NCI-H460 (cell line): ENCODE measurements around the gene CYTH4. TPM values are rescaled to one million over a fixed set of nuclear protein-coding genes. Genes with fewer than 3 reads are reported as not detected.
"Not testable (repeated sequence)": the region's sequence is repeated elsewhere in the genome, so short reads cannot be mapped to it uniquely, and the experiment has no call there.

ENCODE experiments used
- DNase-seq: peaks from one replicate; pipeline ENCODE4 v3.0.0-alpha.2; 2016; ENCODE audit warnings: low read depth; ENCODE audit errors: extremely low read depth
- total RNA-seq: library from RNA; depleted of rRNA; stranded (reverse); fragments of >200 nt; shearing (Covaris generic); gene quantifications from 2 replicates; pipeline ENCODE4 v1.2.3, GENCODE V29; 2014

CYTH4 gene
- total RNA-seq, 1 experiment from 2014 or later, result not detected

- DNase-seq, result no peak
These were observed 34.1 kb upstream of the CYTH4 start for GRCh38 chr22:37248251-37248650.

- no peak for DNase-seq
These were observed 32.3 kb upstream of the CYTH4 start for GRCh38 chr22:37249986-37250385.

GRCh38 chr22:37251836-37252235 lies 30.5 kb upstream of the CYTH4 start:
- DNase-seq, result not testable (repeated sequence)

GRCh38 chr22:37253126-37253660 lies 29.1 kb upstream of the CYTH4 start:
- DNase-seq, result no peak

- no peak for DNase-seq
These were observed 28.0 kb upstream of the CYTH4 start for GRCh38 chr22:37254209-37254866.

GRCh38 chr22:37254867-37255233 lies 27.5 kb upstream of the CYTH4 start:
- no peak for DNase-seq

- DNase-seq, result no peak
These were observed 26.7 kb upstream of the CYTH4 start for GRCh38 chr22:37255558-37256006.

DNA sequence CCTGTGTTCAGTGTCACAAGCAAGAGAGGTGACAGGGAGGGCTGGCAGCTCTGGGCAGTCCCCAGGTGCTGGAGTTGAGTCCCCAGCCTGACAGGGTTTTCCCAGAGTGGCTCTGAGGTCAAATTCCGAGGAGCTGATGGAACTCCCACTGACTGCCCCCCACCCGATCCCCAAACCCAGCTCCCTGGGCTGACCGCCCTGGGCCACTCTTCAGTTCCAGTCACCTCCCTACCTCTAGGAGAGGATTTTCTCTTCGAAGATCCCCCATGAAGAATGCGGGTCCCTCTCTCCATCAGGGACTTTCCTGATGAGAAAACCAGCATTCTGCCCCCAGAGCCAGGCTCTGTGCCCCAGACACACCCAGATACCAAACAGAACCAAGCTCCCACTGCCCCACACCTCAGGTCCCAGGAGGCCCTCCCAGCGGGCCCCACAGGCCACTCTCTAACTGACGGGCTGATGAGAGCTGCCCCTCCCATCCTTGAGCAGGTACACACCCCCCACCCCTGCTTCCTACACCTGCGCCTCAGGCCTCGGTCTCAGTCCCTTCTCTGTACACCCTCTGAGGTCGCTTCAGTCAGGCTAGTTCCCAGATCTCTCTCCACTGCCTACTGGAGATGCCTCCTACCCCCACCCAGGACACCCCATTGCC lies 26.1 kb upstream of the CYTH4 start:
- no peak for DNase-seq

- no peak for DNase-seq
These were observed 24.1 kb upstream of the CYTH4 start for GRCh38 chr22:37258005-37258752.

- DNase-seq, result no peak
These were observed 23.4 kb upstream of the CYTH4 start for GRCh38 chr22:37258753-37259401.

- peak; percentile 19 for DNase-seq
These were observed 22.7 kb upstream of the CYTH4 start for GRCh38 chr22:37259540-37260029.

DNA sequence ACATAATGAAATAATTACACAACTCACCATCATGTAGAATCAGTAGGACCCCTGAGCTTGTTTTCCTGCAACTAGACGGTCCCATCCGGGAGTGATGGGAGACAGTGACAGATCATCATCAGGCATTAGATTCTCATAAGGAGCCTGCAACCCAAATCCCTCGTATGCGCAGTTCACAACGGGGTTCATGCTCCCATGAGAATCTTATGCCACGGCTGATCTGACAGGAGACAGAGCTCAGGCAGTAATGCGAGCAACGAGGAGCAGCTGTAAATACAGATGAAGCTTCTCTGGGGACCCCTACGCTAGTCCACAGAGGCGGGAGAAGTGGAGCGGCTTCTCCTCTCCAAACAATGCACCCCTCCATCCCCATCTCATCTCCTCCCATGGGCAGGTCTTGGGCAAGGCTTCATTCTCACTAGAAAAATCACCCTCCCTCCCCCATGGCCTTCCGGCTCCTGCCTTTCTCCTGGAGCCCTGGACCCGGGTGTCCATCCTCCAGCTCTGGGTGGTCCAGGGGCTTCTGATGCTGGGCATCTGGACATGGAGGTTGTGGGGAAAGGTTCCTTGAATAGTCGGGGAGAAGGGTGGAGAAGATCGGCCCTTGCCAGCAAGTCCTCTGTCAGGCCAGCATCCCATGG lies 22.0 kb upstream of the CYTH4 start:
- no peak for DNase-seq

DNA sequence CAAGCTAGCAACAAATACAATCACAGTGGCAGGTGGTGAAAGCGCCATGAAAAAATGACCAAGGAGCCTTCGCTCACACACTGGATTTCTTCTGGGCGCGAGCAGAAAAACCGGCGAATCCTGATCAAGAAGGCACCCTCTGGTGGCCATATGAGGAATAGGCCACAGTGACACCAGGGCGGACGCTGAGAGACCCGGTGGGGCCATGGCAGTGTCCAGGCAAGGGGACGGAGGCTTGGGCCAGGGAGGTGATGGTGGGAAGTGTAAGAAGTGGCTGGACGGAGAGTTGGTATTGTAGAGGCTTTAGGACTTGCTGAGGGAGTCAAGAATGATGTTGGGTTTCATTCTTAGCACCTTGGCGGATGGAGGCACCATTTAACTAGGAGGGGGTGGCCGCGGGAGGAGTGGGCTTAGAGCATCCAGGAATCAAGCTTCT lies 21.4 kb upstream of the CYTH4 start:
- peak; percentile 49 for DNase-seq

- no peak for DNase-seq
These were observed 20.0 kb upstream of the CYTH4 start for GRCh38 chr22:37262346-37262745.

DNA sequence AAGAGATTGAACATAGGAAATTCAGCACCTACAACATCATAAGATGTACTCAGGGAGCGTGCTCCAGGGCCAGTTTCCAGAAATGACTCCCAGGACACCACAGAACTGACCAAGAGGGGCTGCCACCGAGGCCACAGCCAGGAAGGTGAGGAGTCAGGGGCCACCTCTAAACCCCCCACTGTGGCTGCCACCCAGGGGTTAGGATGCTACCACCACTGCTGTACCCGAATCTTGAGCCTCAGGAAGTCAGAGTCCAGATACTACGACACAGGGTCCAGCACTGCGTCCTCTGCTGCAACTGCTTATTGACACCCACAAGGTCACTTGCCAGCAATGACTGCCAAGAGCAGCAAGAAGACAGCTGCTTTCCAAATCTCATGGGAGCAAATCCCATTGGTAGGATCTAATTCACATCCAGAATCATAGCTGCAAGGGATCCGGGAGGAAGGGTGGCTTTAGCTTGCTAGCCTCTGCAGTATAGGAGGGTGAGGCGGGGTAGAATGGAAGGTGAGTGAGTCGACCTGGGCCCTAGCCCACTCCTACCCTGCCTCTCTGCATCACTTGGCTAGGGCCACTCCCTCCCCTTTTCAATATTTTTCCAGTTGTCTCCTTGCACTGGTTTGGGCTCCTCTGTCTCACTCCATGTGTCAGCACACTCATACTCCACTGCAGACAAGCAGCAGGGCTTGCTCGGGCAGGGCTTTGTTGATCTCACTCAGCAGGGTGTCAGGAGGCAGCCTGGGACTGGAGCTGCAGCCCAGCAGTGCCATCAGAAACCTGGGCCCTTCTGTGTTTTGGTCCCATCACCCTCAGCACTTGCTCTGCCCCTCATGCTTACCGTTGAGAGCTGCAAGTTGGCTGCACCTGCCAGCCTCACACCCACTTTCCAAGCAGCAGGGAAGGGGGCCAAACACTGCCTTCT lies 18.1 kb upstream of the CYTH4 start:
- DNase-seq, result no peak

GRCh38 chr22:37266581-37267134 lies 15.7 kb upstream of the CYTH4 start:
- DNase-seq, result no peak

- DNase-seq, result peak; percentile 14
These were observed 15.1 kb upstream of the CYTH4 start for GRCh38 chr22:37267135-37267587.

GRCh38 chr22:37267661-37268413 lies 14.5 kb upstream of the CYTH4 start:
- DNase-seq, result no peak
